Activated T-helper 1 cell treated with anti-CD3 and anti-CD28 coated beads, Interleukin-12 subunit alpha, Interleukin-12 subunit beta, Interleukin-2, Interleukin-4 antibody, amounts not matched to agents 30 ng/mL and 10 ng/mL and 1 ng/mL, durations not matched to agents 14 hours and 24 hours and 36 hours (primary cell): ENCODE measurements around the gene GPNMB. TPM values are rescaled to one million over a fixed set of nuclear protein-coding genes. Genes with fewer than 3 reads are reported as not detected.
"Not testable (repeated sequence)": the region's sequence is repeated elsewhere in the genome, so short reads cannot be mapped to it uniquely, and the experiment has no call there.

Experiments
- DNase-seq: peaks from one replicate; pipeline ENCODE4 v3.0.0; 2021; ENCODE audit warnings: low spot score
- H3K27ac Mint-ChIP-seq: one replicate; pipeline ENCODE4 v1.8.0; 2021; ENCODE audit warnings: mild to moderate bottlenecking, mixed read lengths
- H3K27me3 Mint-ChIP-seq: one replicate; pipeline ENCODE4 v1.8.0; 2022; ENCODE audit warnings: mild to moderate bottlenecking, moderate library complexity, mixed read lengths; ENCODE audit not compliant: insufficient read depth
- H3K36me3 Mint-ChIP-seq: one replicate; pipeline ENCODE4 v1.8.0; 2021; ENCODE audit warnings: low read depth, mixed read lengths
- H3K4me1 Mint-ChIP-seq: one replicate; pipeline ENCODE4 v1.8.0; 2021; ENCODE audit warnings: low read depth, mixed read lengths
- H3K4me3 Mint-ChIP-seq: one replicate; pipeline ENCODE4 v1.8.0; 2021; ENCODE audit warnings: mild to moderate bottlenecking, moderate library complexity, mixed read lengths
- H3K9me3 Mint-ChIP-seq: one replicate; pipeline ENCODE4 v1.8.0; 2021; ENCODE audit warnings: mixed read lengths
- intact Hi-C: fragments of 100-400 bp; cut with micrococcal nuclease; formaldehyde crosslinking; loops from one replicate; pipeline ENCODE4 v1.15.1; 2024
- total RNA-seq: library from RNA; stranded (reverse); gene quantifications from 2 replicates; pipeline ENCODE4 v1.2.3, GENCODE V29; 2022

Gene GPNMB
- total RNA-seq, 1 donor from 2014 or later: 1.2 TPM

DNA sequence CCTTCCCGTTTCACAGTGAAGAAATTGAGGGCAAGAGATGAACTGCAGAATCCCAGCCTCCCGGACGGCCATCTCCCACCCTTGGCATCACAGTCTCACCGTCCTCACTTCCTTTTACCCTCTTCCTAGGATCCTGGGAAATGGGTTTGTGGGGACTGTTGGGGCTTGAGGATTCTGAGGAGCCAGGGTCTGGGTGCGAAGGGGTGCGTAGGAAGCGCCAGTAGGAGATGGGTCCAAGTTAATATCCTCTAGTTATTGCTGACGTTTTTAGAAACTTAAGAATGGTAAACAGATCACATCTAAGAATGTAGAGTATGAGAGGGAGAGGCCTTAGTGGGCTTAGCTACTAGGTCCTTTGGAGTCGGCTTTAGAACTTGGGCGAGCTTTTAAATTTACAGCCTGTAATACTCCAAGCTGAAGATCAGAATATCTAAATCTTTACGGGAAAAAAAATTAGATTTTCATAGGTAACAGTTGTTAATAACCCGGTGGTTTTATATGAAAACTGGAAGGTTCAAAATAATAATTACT lies 53.3 kb downstream of the GPNMB start:
- Mint-ChIP-seq H3K4me1 (peaks cover 45% of the 10 kb centered on the region), H3K27ac (peak overlapping the region; percentile 88), H3K9me3 (no peaks in the 10 kb centered on the region), H3K27me3 (peaks cover 4% of the 10 kb centered on the region), H3K36me3 (peaks cover 23% of the 10 kb centered on the region), H3K4me3 (peak overlapping the region; percentile 88)
- DNase-seq: no peak
- intact Hi-C loops: loop anchor here (1.0 to 2.0 kb wide), 10 partner anchors 23 to 1825 kb away; partner anchors contain the start of genes CYCS, KLHL7 and TRA2A

DNA sequence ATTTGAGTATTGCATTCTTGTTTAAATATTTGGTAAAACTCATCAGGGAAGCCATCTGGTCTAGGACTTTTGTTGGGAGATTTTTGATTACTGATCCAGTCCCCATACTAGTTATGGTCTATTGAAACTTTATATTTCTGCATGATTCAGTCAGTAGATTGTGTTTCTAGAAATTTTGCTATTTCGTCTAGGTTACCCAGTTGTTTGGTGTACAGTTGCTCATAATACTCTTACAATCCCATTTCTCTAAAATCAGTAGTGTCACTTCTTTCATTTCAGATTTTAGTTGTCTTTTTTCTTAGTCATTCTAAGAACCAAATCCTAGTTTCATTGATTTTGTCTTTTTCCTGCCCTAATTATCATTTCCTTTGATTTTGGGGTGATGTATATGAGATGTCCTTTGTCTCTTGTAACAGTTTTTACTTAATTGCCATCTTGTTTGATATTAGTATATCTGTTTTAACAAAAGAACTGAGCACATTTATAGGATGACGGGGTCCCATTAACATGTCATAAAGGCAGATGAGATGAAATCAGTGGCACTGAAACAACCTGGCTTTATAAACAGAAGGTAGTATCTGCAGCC lies 60.5 kb downstream of the GPNMB start:
- H3K4me3 Mint-ChIP-seq: no peak overlapping the region

DNA sequence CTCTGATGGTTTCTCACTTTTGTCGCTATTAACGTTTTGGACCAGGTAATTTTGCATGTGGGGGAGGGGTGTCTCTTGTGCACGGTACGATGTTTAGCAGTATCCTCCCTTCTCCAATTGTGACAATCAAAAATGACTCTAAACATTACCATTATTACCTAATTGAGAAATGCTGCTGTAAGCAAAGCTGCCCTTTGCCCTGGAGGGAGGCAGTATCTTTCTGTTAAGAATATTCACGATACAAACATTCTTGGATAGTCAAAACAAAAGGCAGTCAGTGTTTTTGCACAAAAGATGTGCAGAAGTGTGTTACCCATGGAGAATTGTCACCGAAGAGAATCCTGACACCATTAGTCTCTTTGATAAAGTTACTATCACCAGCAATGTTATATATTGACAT lies 62.2 kb downstream of the GPNMB start:
- Mint-ChIP-seq H3K4me3 (no peak overlapping the region), H3K27ac (no peak overlapping the region), H3K27me3 (no peaks in the 10 kb centered on the region), H3K9me3 (no peaks in the 10 kb centered on the region), H3K4me1 (peaks cover 32% of the 10 kb centered on the region), H3K36me3 (peaks cover 45% of the 10 kb centered on the region)
- no peak for DNase-seq
- intact Hi-C loops: no loop called here

More for the DNA sequence above, 60.5 kb downstream of the GPNMB start:
- peaks cover 55% of the 10 kb centered on the region for H3K36me3 Mint-ChIP-seq
- intact Hi-C loops: loop anchor here (2.0 kb wide), 1 partner anchor 50 kb away; no protein-coding TSS in a partner anchor
- H3K9me3 Mint-ChIP-seq: no peaks in the 10 kb centered on the region
- H3K4me1 Mint-ChIP-seq: peaks cover 46% of the 10 kb centered on the region
- no peak for DNase-seq
- no peaks in the 10 kb centered on the region for H3K27me3 Mint-ChIP-seq
- no peak overlapping the region for H3K27ac Mint-ChIP-seq

- H3K27ac Mint-ChIP-seq, intact Hi-C loops, H3K4me1 Mint-ChIP-seq, H3K4me3 Mint-ChIP-seq, H3K27me3 Mint-ChIP-seq, H3K9me3 Mint-ChIP-seq, DNase-seq: not testable (repeated sequence)
- peaks cover 21% of the 10 kb centered on the region for H3K36me3 Mint-ChIP-seq
Measured at GRCh38 chr7:23312141-23312540, 65.6 kb downstream of the GPNMB start.

DNA sequence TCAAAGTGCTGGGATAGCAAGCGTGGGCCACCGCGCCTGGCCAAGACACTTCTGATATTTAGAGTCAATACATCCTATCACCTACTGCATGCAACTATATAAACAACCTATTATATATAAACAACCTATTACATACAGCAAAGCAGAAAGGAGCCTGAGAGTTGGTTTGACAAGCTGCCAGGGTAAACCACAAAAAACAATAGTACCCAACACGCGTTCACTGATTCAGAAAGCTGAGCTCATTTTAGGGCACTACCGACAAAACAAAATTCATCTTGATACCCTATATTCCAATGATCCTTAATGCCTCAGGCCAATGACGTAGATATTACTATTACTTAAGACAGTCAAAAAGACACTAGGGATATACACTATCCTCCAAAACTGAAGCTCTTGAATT lies 68.8 kb downstream of the GPNMB start:
- Mint-ChIP-seq H3K27me3 (peaks cover 5% of the 10 kb centered on the region), H3K36me3 (peaks cover 5% of the 10 kb centered on the region), H3K9me3 (no peaks in the 10 kb centered on the region), H3K4me3 (no peak overlapping the region), H3K4me1 (no peaks in the 10 kb centered on the region), H3K27ac (no peak overlapping the region)
- no peak for DNase-seq
- intact Hi-C loops: no loop called here

Other genes with a start within 250 kb of the GPNMB start
- 36.8 and 45.7 TPM in 2 replicates for gene HYCC1, start 232.6 kb upstream of the GPNMB start, total RNA-seq
- 18.2 and 19.7 TPM in 2 replicates for gene KLHL7, start 141.0 kb upstream of the GPNMB start, total RNA-seq
- gene NUP42, start 64.7 kb upstream of the GPNMB start, total RNA-seq: 52.7 and 55.2 TPM in 2 replicates
- gene MALSU1, start 52.6 kb downstream of the GPNMB start, total RNA-seq: 92.3 and 92.8 TPM in 2 replicates
- gene IGF2BP3, start 223.7 kb downstream of the GPNMB start, total RNA-seq: 2.5 and 2.7 TPM in 2 replicates